Left renal cortex interstitium (tissue), 4 donors: ENCODE data around the gene RIC8B. TPM values are rescaled to one million over a fixed set of nuclear protein-coding genes. Genes with fewer than 3 reads are reported as not detected.
"Not testable (repeated sequence)": the region's sequence is repeated elsewhere in the genome, so short reads cannot be mapped to it uniquely, and the experiment has no call there.

Source experiments
- DNase-seq, 4 donors: peaks; one replicate each; pipeline ENCODE4 v3.0.0-alpha.2; 2013; ENCODE audit warnings: low read depth in 4 of 4, low spot score in 2 of 4, missing footprints in 1 of 4
- polyA plus RNA-seq, 4 donors: library from polyadenylated mRNA; unstranded; fragments of 120-200 nt; gene quantifications; one replicate each; pipeline ENCODE4 v1.2.1, GENCODE V29; 2013; ENCODE audit not compliant: insufficient read length in 4 of 4

The RIC8B gene, protein sequence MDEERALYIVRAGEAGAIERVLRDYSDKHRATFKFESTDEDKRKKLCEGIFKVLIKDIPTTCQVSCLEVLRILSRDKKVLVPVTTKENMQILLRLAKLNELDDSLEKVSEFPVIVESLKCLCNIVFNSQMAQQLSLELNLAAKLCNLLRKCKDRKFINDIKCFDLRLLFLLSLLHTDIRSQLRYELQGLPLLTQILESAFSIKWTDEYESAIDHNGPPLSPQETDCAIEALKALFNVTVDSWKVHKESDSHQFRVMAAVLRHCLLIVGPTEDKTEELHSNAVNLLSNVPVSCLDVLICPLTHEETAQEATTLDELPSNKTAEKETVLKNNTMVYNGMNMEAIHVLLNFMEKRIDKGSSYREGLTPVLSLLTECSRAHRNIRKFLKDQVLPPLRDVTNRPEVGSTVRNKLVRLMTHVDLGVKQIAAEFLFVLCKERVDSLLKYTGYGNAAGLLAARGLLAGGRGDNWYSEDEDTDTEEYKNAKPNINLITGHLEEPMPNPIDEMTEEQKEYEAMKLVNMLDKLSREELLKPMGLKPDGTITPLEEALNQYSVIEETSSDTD
- 10 to 100 TPM; 21.2 to 32.1 (median 28.9) TPM for polyA plus RNA-seq

DNA sequence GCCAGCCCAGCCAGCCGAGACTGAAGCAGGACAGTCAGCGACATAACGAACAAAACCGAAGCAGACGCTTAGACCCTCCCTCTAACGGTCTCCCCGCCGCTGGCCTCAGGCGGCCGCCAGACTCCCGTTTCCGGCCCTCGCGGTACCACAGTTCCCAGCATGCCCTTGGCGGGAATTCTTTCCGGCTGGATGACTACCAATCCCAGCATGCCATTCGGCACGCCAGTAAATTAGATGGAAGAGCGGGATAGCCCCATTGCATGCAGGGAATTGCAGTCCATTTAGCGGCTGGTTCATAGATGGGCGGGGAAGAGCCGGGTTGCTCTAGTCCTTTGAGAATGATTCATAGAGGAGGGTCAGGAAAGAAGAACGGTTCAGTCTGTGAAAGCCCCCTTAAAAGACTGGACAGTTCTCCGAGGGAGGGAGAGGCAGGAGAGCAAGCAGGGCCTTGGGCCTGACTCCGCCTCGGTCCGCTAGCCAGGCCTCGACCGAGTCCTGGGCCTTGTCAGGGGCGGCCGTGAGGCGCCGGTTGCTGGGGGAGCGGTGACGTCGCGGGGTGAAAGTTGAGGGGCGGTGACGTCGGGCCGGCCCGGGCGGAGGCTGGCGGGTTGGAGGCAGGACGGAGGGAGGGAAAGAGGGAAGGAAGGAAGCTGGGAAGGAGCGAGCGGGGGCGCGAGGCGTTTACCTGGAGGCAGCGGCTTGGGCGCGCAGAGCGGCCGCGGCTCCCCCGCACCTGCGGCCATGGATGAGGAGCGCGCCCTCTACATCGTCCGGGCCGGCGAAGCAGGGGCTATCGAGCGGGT lies at the start of gene RIC8B:
TSS of gene RIC8B (plus strand) at position 678 of the 803 bp plus-strand sequence. CDS start at position 742, 64 bp downstream.
- DNase-seq: peak; percentile 96 to 100 (median 98)

DNA sequence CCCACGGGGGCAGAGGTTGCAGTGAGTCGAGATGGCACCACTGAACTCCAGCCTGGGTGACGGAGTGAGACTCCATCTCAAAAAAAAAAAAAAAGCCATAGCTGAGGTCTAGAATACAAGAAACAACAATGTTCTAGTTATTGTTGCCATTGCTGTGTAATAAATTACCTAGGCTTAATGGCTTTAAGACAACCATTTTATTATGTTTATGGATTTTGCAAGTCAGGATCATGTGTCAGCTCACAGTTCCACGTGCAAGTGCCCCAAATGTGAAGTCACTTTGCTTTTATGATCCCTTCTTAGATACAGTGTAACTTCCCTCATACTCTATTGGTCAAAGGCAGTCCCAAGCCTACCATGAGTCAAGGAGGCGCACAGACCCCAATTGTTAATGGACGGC lies 49.5 kb upstream of the RIC8B start:
- no peak for DNase-seq

DNA sequence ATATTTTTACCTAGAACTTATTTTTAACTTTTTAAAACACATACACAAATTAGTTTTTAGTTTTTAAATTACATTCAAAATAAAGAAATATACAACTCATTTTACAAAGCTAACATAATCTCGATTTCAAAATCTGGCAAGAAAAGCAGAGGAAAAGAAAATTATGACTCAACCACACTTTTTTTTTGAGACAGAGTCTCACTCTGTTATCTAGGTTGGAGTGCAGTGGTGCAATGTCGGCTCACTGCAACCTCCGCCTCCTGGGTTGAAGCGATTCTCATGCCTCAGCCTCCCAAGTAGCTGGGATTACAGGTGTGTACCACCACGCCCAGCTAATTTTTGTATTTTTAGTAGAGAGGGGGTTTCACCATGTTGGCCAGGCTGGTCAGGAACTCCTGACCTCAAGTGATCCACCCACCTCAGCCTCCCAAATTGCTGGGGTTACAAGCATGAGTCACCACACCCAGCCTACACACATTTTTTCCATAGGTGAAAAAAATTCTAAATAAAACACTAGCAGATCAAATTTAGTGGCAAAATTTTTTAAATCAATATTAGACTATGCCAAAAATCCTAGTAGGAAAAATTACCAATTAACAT lies 47.8 kb upstream of the RIC8B start:
- not testable (repeated sequence) for DNase-seq

DNA sequence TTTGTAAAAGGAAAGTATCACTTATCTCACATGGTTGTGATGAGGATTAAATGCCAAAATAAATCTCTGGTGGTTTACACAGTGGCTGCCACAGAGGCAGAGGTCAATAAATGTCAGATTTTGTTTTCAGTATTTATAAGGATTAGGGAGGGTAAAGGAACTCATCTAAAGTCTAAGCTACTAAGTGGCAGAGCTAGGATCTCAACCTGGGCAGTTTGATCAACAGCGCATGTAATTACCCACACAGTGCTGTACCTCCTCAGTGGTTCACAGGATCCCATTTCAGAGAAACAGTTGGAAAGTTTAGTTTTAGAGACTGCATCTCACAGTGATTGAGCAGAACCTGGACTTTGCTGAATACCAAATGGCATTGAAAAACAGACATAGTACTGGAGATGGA lies 44.9 kb upstream of the RIC8B start:
- peak in 3 of 4 donors; percentile 24 to 28 (median 25) for DNase-seq

DNA sequence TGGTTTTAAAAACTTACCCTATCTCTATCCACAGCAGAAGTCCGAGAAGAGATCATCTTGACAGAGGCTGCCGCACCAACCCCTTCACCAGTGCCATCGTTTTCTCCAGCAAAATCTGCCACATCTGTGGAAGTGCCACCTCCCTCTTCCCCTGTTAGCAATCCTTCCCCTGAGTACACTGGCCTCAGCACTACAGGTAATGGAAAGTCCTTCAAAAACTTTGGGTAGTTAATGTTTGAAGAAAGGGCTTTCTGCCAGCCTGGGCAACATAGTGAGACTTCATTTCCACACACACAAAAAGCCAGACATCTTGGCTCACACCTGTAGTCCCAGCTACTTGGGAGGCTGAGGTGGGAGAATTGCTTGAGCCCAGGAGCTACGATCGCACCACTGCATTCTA lies 41.6 kb upstream of the RIC8B start:
- no peak for DNase-seq

DNA sequence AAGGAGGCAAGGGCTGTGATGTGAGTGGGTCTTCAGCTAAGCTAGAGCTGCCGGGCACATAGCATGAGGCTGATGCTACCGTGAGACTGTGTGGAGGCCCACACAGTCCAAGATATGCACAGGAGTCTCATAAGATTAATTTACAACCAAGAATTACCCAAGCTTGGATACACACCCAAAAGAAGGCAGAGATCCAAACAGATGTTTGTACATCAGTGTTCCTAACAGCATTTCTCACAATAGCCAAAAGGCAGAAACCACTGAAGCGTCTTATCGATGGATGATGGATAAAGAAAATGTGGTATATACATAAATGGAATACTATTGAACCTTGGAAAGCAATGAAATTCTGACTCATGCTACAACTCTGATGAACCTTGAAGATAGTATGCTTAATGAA lies 40.8 kb upstream of the RIC8B start:
- no peak for DNase-seq

DNA sequence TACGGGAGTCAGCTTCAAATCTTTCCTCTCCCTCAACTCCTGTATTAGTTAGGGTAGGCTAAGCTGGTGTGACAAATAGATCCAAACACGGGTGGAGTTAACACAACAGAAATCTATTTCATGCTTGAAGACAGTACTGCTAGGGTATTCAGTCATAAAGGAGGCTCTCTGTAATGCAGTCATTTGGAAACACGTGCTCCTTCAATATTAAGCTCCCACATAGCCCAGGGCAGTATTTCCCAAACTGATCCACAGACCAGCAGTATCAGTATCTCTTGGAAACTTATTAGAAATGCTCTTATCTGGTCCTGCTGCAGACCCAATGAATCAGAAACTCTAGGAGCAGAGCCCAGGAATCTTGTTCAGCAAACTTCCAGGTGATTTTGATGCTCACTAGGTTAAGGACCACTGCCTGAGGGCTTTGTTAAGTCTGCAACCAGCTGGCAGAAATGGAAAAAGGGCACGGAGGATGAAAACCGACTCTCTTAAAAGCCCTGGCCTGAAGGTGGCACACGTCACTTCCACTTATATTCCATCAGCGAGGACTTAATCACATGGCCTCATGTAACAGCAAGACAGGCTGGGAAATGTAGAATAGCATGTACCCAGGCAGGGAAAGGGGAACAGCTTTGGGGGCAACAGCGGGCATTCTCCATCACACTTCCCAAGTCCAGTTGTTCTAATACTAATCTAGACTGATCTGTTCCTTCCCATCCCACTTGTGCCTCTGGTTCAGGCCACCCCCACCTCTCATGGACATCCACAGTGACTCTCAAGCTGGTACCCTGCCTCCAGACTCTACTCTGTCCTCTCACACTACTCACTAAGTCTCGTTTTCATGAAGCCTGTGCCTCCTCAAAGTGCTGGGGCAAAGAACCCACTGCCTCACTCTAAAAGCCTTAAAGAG lies 38.2 kb upstream of the RIC8B start:
- no peak for DNase-seq

DNA sequence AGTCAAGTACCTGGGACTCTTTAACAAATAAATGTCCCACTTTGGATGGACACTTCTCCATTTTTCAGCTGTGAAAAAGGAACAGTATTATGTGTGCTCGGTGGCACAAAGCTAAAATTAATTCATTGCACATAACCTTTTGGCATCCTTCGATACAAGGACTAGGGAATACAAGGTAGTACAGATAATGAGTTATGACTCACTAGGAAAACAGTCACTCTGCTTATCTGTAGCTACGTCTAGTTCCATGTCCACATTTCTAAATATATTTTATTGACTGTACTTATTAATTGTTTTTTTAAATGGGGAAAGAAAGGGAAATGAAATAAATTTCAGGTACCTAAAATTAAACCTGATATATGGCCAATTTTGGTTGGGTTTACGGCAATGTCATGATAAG lies 35.2 kb upstream of the RIC8B start:
- no peak for DNase-seq

DNA sequence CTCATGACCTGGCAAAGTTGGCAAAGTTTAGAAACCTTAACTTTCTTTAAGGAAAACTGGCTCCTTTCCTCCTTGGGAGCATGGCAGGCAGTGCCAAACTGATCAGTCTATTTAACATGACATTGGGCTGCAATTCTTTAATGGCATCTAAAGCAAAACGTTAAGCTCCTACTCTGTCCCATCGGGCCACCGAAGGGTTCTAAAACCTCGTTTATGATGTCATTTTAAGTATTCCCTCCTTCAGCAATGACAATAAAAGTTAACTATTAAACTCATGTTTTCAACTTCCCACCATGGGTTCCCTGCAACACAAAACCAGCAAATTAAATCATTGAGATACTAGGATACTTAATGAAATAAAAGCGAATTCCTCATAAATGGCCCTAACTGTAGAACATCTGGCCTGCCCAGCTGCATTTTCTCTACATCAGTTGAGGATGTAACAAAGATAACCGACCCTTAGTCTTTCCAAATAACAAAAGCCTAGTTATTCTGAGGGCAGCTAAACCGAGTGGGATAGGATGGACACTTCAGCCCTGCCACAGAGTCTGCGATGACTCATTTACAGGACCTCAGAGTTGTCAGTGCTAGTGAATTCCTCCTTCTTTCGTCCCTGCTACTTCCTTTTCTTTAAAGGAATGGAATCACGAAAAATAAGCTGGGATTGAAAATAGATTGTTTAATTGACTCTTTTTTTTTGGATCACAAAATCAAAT lies 34.5 kb upstream of the RIC8B start:
- DNase-seq: no peak

DNA sequence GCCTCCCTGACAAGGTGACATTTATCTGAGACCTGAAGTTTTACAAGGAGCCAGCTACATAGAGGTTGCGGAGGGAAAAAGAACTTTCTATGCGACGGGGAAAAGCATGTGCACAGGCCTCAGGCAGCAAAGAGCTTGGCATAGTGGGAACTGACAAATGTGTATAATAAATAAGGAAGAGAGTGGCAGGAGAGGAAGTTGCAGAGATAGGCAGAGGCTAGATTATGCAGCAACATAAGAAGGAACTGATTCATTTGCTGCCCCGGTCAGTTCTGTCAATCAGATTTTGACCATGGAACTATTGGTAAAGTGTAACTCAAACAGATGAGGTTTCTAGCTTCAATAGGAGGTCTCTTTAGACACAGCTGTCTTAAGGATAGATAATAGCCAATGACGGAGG lies 33.7 kb upstream of the RIC8B start:
- DNase-seq: no peak

DNA sequence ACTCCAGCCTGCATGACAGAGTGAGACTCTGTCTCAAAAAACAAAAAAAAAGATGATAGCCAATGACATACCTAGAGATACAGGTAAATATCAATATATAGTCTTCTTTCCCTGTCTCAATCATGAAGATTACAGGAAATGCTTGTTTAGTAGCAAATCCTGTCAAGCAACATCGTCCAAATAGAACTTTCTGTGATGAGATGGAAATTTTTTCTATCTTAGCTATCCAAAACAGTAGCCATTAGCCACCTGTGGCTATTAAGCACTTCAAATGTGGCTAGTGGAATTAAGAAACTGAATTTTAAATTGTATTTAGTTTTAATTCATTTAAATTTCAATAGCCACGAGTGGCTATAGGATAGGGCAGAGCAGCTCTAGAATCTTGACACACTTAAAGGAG lies 33.2 kb upstream of the RIC8B start:
- no peak for DNase-seq

DNA sequence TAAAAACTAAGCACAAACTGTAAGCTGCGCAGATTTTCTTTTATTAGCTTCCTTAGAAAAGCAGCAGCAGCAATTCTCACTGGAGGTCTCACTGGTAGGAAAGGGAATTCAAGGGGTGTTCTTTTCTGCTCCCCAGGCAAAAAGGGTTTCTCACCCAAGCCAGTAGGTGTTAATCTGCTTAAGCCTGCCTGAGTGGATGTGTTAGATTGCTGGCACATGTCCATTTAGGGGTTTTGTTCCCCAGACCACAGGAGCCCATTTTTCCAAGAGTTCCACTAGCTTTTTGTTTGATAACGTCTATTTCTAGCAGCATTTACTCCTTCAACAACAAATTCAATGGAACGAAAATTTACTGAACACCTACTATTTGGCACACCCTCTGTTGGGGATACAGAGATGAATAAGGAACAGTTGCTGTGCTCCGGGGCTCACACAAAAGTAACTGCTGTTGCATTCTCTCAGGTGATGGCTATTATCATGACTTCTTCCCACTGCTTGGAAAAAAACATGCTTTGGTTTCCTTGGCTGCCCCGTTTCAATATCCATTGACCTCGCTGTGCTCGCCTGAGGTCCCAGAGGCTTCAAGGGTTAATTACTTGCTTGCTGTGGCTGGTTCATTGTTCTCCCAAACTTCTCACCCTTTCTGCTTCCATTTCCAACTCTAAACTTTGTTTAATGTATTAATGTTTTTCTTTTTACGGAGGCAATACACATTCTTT lies 31.1 kb upstream of the RIC8B start:
- DNase-seq: no peak

DNA sequence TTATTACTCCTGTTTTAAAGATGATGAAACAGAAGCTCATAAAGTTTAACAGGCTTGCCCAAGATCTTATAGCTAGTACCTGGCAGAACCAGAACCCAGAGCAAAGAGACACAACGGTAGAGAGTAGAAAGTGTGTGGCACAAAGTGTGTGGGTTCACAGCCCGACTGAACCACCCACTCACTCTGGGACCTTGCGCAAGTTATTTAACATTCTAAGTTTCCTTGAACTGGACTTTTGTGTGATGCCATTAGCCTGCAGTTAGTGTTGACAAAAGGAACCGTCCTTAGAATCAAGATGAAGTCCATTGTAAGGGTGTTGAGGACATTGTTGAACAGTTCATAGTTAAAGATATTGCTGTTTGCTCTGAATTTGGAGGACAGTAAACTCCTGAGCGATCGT lies 29.9 kb upstream of the RIC8B start:
- no peak for DNase-seq

DNA sequence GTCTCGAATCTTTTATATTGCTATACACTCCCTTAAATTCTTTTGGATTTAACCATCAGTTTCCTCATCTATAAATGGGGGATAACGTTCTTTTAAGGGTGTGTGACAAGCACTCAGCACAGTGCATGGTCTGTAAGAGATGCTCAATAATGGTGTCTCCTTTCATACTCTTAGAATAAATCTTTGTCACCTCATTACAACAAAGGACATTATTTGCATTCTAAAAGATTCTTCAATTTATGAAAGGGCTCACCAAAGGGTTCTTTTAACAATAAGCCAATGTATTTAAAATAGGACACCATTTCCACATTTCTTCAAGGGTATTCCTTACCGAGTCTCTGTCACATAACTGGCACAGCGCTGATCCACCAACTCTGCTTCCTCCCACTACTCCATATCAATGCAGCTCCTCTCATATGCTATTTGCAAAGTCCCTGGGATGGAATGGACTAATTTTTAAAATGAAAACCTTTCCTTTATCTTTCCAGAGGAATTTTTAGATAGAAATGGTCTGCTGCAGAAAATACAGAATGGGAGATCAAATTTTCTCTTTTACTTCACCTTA lies 29.2 kb upstream of the RIC8B start:
- no peak for DNase-seq

DNA sequence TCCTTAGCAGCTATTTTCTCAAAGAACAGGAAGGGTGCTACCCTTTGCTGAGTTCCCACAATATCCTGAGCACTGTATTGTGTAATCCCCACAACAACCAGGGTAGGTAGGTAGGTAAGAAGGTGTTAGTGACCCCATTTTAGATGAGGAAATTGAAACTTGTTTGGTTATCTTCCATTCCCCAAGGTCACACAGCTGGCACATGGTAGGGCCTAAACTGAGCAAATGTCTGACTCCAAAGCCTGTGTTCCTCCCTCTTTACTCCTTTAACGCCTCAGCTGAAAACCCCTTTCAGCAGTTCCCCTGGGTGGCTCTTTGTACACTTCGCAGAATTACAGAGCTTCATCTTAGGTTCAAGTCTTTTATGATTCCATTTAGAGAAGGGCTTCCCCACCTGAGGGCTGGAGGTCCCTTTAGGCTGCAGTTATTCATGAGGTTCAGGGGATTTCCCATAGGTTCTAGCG lies 26.5 kb upstream of the RIC8B start:
- no peak for DNase-seq

DNA sequence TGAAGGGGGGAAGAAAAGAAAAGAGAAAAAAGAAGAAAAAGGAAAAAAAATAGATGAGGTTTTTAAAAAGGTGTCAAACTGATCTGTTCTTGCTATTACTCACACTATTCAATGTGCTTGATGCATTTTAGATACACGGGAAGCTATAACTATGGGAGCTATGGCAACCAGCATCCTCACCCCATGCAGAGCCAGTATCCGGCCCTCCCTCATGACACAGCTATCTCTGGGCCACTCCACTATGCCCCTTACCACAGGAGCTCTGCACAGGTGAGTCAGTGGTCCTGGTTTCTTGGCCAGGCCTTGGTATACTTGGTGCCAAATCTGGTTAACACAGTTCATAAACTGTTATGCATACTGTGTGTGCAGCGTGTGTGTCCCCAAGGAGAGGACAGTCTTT lies 24.0 kb upstream of the RIC8B start:
- no peak for DNase-seq

DNA sequence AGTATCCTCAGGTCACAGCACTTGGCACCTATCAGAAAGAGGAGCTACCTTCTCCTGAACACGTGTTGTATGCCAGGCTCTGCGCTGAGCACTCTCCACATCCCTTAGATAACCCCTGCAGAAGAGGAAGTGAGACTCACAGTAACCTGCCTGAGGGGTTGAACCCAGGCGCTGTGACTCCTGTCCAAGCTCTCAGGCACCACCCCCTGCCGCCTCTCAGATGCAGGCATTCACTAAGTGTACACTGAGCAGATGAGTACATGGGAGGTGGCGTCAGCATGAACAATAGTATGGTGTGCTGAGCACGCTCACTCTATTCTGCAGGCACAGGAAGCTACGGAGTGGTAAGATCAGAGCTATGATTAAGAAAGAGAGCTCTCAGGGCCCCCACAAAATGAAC lies 21.0 kb upstream of the RIC8B start:
- no peak for DNase-seq

DNA sequence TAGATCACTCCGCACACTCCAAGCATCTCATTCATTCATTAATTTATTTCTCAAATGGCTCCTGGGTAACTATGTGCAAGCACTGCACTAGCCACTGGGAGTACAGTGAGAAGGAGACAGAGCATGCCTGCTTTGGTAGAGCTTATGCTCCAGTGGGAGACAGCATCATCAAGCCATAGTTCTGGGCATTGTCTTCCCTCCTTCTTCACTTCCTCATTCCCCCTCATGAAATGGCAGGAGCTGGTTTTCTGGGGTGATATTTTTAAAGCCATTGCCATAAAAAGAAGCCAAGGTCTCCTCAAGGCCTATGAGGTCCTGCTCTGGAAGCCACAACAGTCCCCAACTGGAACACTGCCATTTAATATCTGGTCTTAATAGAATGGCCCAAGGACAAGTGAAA lies 20.2 kb upstream of the RIC8B start:
- no peak for DNase-seq
